Immature natural killer cell (primary cell): Measurements from ENCODE around the gene HOXB7. TPM values are rescaled to one million over a fixed set of nuclear protein-coding genes. Genes with fewer than 3 reads are reported as not detected.

Source experiments
- DNase-seq, 3 donors: peaks; one replicate each; pipeline ENCODE4 v3.0.0; 2022; ENCODE audit warnings: mixed read lengths in 1 of 3
- H3K27ac Mint-ChIP-seq, 6 donors: one replicate each; pipeline ENCODE4 v1.8.0; 2020; ENCODE audit warnings: mixed read lengths in 6 of 6, mild to moderate bottlenecking in 5 of 6, inconsistent platforms in 4 of 6, moderate library complexity in 3 of 6
- H3K27me3 Mint-ChIP-seq, 3 donors: one replicate each; pipeline ENCODE4 v1.8.0; 2020 to 2021; ENCODE audit warnings: low read depth in 3 of 3, mild to moderate bottlenecking in 3 of 3, mixed read lengths in 3 of 3, moderate library complexity in 3 of 3, inconsistent platforms in 1 of 3
- H3K36me3 Mint-ChIP-seq, 3 donors: one replicate each; pipeline ENCODE4 v1.8.0; 2020; ENCODE audit warnings: mixed read lengths in 3 of 3, inconsistent platforms in 2 of 3, mild to moderate bottlenecking in 2 of 3
- H3K4me1 Mint-ChIP-seq, 2 donors: one replicate each; pipeline ENCODE4 v1.8.0; 2020; ENCODE audit warnings: inconsistent platforms in 2 of 2, mild to moderate bottlenecking in 2 of 2, mixed read lengths in 2 of 2, moderate library complexity in 1 of 2
- H3K4me3 Mint-ChIP-seq, 5 donors: one replicate each; pipeline ENCODE4 v1.8.0; 2020; ENCODE audit warnings: mild to moderate bottlenecking in 5 of 5, mixed read lengths in 5 of 5, inconsistent platforms in 3 of 5, moderate library complexity in 3 of 5
- H3K9me3 Mint-ChIP-seq, 6 donors: one replicate each; pipeline ENCODE4 v1.8.0; 2020; ENCODE audit warnings: mild to moderate bottlenecking in 6 of 6, mixed read lengths in 6 of 6, inconsistent platforms in 4 of 6, moderate library complexity in 3 of 6
- polyA plus RNA-seq, 3 donors: library from polyadenylated mRNA; unstranded; fragments of 300-500 nt; fragmentation: Illumina TruSeq; gene quantifications; one replicate each; pipeline ENCODE4 v1.2.3, GENCODE V29; 2021

HOXB7 gene
- polyA plus RNA-seq, 3 donors from 2014 or later, result 0.39 to 1.8 (median 1.5) TPM

- peaks cover 0 to 17% (median 16%) of the 10 kb centered on the region in 3 donors for H3K36me3 Mint-ChIP-seq
- peak in 2 of 3 donors; percentile 31 to 43 for DNase-seq
- H3K4me3 Mint-ChIP-seq, result peak overlapping the region; percentile 13 to 73 (median 25)
- H3K27ac Mint-ChIP-seq, result peak overlapping the region in 5 of 6 donors; percentile 50 to 85 (median 81)
- peaks cover 2 to 6% (median 4%) of the 10 kb centered on the region in 3 donors for H3K27me3 Mint-ChIP-seq
- peaks cover 22 to 23% of the 10 kb centered on the region in 2 donors for H3K4me1 Mint-ChIP-seq
- no peaks in the 10 kb centered on the region for H3K9me3 Mint-ChIP-seq
Measured at GRCh38 chr17:48561884-48562810, 48.7 kb downstream of the HOXB7 start.

GRCh38 chr17:48559840-48560817 lies 50.7 kb downstream of the HOXB7 start:
- no peaks in the 10 kb centered on the region for H3K9me3 Mint-ChIP-seq
- peaks cover 30 to 37% of the 10 kb centered on the region in 2 donors for H3K4me1 Mint-ChIP-seq
- H3K27ac Mint-ChIP-seq, result no peak overlapping the region
- peaks cover 4 to 20% (median 17%) of the 10 kb centered on the region in 3 donors for H3K36me3 Mint-ChIP-seq
- H3K27me3 Mint-ChIP-seq, result peaks cover 7 to 9% (median 7%) of the 10 kb centered on the region in 3 donors
- no peak for DNase-seq
- peak overlapping the region in 1 of 5 donors; percentile 12 for H3K4me3 Mint-ChIP-seq

- H3K4me3 Mint-ChIP-seq, result no peak overlapping the region
- no peak overlapping the region for H3K27ac Mint-ChIP-seq
- H3K36me3 Mint-ChIP-seq, result peaks cover 4 to 20% (median 12%) of the 10 kb centered on the region in 3 donors
- DNase-seq, result no peak
- H3K9me3 Mint-ChIP-seq, result no peaks in the 10 kb centered on the region
- H3K27me3 Mint-ChIP-seq, result peaks cover 10 to 13% (median 11%) of the 10 kb centered on the region in 3 donors
- H3K4me1 Mint-ChIP-seq, result peaks cover 29 to 40% of the 10 kb centered on the region in 2 donors
Measured at GRCh38 chr17:48559122-48559839, 51.5 kb downstream of the HOXB7 start.

- Mint-ChIP-seq H3K27me3 (peaks cover 11 to 17% (median 11%) of the 10 kb centered on the region in 3 donors), H3K27ac (no peak overlapping the region), H3K9me3 (no peaks in the 10 kb centered on the region), H3K4me1 (peaks cover 28 to 45% of the 10 kb centered on the region in 2 donors), H3K36me3 (peaks cover 4 to 21% (median 12%) of the 10 kb centered on the region in 3 donors), H3K4me3 (no peak overlapping the region)
- no peak for DNase-seq
Measured at GRCh38 chr17:48558831-48559121, 52.0 kb downstream of the HOXB7 start.

GRCh38 chr17:48558057-48558830 lies 52.6 kb downstream of the HOXB7 start:
- peaks cover 26 to 48% of the 10 kb centered on the region in 2 donors for H3K4me1 Mint-ChIP-seq
- H3K27ac Mint-ChIP-seq, result peak overlapping the region in 1 of 6 donors; percentile 24
- H3K9me3 Mint-ChIP-seq, result no peaks in the 10 kb centered on the region
- no peak for DNase-seq
- H3K36me3 Mint-ChIP-seq, result peaks cover 4 to 24% (median 12%) of the 10 kb centered on the region in 3 donors
- peaks cover 11 to 17% (median 11%) of the 10 kb centered on the region in 3 donors for H3K27me3 Mint-ChIP-seq
- H3K4me3 Mint-ChIP-seq, result no peak overlapping the region

Other genes starting within 250 kb of the HOXB7 start
- 100 to 1,000 TPM; 325 to 458 (median 329) TPM for gene SKAP1, start 180.8 kb downstream of the HOXB7 start, polyA plus RNA-seq
- gene HOXB1, start 80.0 kb downstream of the HOXB7 start, polyA plus RNA-seq, result not detected
- gene HOXB2, start 65.9 kb downstream of the HOXB7 start, polyA plus RNA-seq, result 10 to 100 TPM; 15.9 to 32.6 (median 18.3) TPM
- gene HOXB4, start 32.7 kb downstream of the HOXB7 start, polyA plus RNA-seq, result under 1 TPM in 2 of 3 donors, not detected in 1; 0.14 to 0.53 TPM
- gene HOXB3, start 20.8 kb downstream of the HOXB7 start, polyA plus RNA-seq, result under 1 TPM in 2 of 3 donors, not detected in 1; 0.26 to 0.45 TPM
- not detected for gene HOXB5, start 17.2 kb downstream of the HOXB7 start, polyA plus RNA-seq
- gene HOXB6, start 6.0 kb downstream of the HOXB7 start, polyA plus RNA-seq, result not detected
- gene HOXB8, start 4.3 kb upstream of the HOXB7 start, polyA plus RNA-seq, result not detected
- gene HOXB9, start 15.3 kb upstream of the HOXB7 start, polyA plus RNA-seq, result not detected
- not detected for gene PRAC1, start 111.5 kb upstream of the HOXB7 start, polyA plus RNA-seq
- not detected for gene PRAC2, start 112.2 kb upstream of the HOXB7 start, polyA plus RNA-seq
- gene HOXB13, start 117.7 kb upstream of the HOXB7 start, polyA plus RNA-seq, result not detected
- not detected for gene TTLL6, start 206.2 kb upstream of the HOXB7 start, polyA plus RNA-seq
- 100 to 1,000 TPM; 164 to 267 (median 199) TPM for gene CALCOCO2, start 220.0 kb upstream of the HOXB7 start, polyA plus RNA-seq